Measurements from ENCODE around the gene FN3K.

FN3K gene

GRCh38 chr17:82723169-82723807 is 12.1 kb upstream of the FN3K start:
- no peak for TF ChIP-seq BACH2 (CRISPR knock-in tag; IDR thresholded peaks at IDR 0.05; ENCODE audit: borderline replicate concordance)
- TF ChIP-seq PATZ1 (CRISPR knock-in tag; IDR thresholded peaks at IDR 0.05; ENCODE audit: borderline replicate concordance), result no peak
- TF ChIP-seq ISL1 (CRISPR knock-in tag; IDR thresholded peaks at IDR 0.05), result no peak
- no peak for TF ChIP-seq OSR1 (CRISPR knock-in tag; IDR thresholded peaks at IDR 0.05)
- TF ChIP-seq ZC3H10 (CRISPR knock-in tag; IDR thresholded peaks at IDR 0.05), result no peak
- no peak for TF ChIP-seq RARB (CRISPR knock-in tag; IDR thresholded peaks at IDR 0.05)
- TF ChIP-seq ZFP30 (CRISPR knock-in tag; IDR thresholded peaks at IDR 0.05), result no peak
- no peak for TF ChIP-seq ZFP3 (CRISPR knock-in tag; IDR thresholded peaks at IDR 0.05)
- no peak for TF ChIP-seq TCF4 (CRISPR knock-in tag; IDR thresholded peaks at IDR 0.05; ENCODE audit: borderline replicate concordance)
- TF ChIP-seq CREB5 (CRISPR knock-in tag; IDR thresholded peaks at IDR 0.05; ENCODE audit: low read depth), result no peak
- no peak for TF ChIP-seq TSHZ2 (CRISPR knock-in tag; IDR thresholded peaks at IDR 0.05)
- no peak for TF ChIP-seq ARNTL (CRISPR knock-in tag; IDR thresholded peaks at IDR 0.05; ENCODE audit: borderline replicate concordance, low read depth)
- no peak for ATAC-seq

- TF ChIP-seq CREB5 (CRISPR knock-in tag; IDR thresholded peaks at IDR 0.05; ENCODE audit: low read depth), result no peak
- no peak for TF ChIP-seq ESRRG (CRISPR knock-in tag; IDR thresholded peaks at IDR 0.05)
- TF ChIP-seq ZFP30 (CRISPR knock-in tag; IDR thresholded peaks at IDR 0.05), result no peak
- TF ChIP-seq ISL1 (CRISPR knock-in tag; IDR thresholded peaks at IDR 0.05), result no peak
- TF ChIP-seq POU6F1 (CRISPR knock-in tag; IDR thresholded peaks at IDR 0.05; ENCODE audit: borderline replicate concordance, low read depth), result no peak
- TF ChIP-seq SNAI2 (CRISPR knock-in tag; IDR thresholded peaks at IDR 0.05), result no peak
- no peak for TF ChIP-seq CSRNP3 (CRISPR knock-in tag; IDR thresholded peaks at IDR 0.05)
- no peak for TF ChIP-seq TCF4 (CRISPR knock-in tag; IDR thresholded peaks at IDR 0.05; ENCODE audit: borderline replicate concordance)
- TF ChIP-seq ZNF70 (CRISPR knock-in tag; IDR thresholded peaks at IDR 0.05), result no peak
- TF ChIP-seq TSHZ2 (CRISPR knock-in tag; IDR thresholded peaks at IDR 0.05), result no peak
- TF ChIP-seq ZC3H10 (CRISPR knock-in tag; IDR thresholded peaks at IDR 0.05), result no peak
- no peak for TF ChIP-seq TOX (CRISPR knock-in tag; IDR thresholded peaks at IDR 0.05; ENCODE audit: borderline replicate concordance)
- no peak for TF ChIP-seq GLIS3 (CRISPR knock-in tag; IDR thresholded peaks at IDR 0.05)
- TF ChIP-seq RARB (CRISPR knock-in tag; IDR thresholded peaks at IDR 0.05), result no peak
- no peak for TF ChIP-seq BACH2 (CRISPR knock-in tag; IDR thresholded peaks at IDR 0.05; ENCODE audit: borderline replicate concordance)
- TF ChIP-seq ZNF565 (CRISPR knock-in tag; conservative IDR thresholded peaks at IDR 0.05; ENCODE audit: low read depth), result no peak
- TF ChIP-seq CSDC2 (CRISPR knock-in tag; IDR thresholded peaks at IDR 0.05), result no peak
- no peak for TF ChIP-seq PATZ1 (CRISPR knock-in tag; IDR thresholded peaks at IDR 0.05; ENCODE audit: borderline replicate concordance)
- no peak for TF ChIP-seq OSR1 (CRISPR knock-in tag; IDR thresholded peaks at IDR 0.05)
- TF ChIP-seq ARNTL (CRISPR knock-in tag; IDR thresholded peaks at IDR 0.05; ENCODE audit: borderline replicate concordance, low read depth), result no peak
- ATAC-seq, result no peak
Measured at GRCh38 chr17:82726427-82726826, 9.0 kb upstream of the FN3K start.

Measured in SK-N-SH treated with all-trans-retinoic acid at 6 μM for 48 hours (cell line).